ENCODE data around the gene RNF111. TPM values are rescaled to one million over a fixed set of nuclear protein-coding genes. Genes with fewer than 3 reads are reported as not detected.

Gene RNF111
- total and polyA plus RNA-seq, 9 of the 15 experiments (the other 6 are each of a cell fraction or from before 2014, with no cell fraction given): 7.9 to 26.0 (median 14.4) TPM

- TF ChIP-seq, protein P1, sequence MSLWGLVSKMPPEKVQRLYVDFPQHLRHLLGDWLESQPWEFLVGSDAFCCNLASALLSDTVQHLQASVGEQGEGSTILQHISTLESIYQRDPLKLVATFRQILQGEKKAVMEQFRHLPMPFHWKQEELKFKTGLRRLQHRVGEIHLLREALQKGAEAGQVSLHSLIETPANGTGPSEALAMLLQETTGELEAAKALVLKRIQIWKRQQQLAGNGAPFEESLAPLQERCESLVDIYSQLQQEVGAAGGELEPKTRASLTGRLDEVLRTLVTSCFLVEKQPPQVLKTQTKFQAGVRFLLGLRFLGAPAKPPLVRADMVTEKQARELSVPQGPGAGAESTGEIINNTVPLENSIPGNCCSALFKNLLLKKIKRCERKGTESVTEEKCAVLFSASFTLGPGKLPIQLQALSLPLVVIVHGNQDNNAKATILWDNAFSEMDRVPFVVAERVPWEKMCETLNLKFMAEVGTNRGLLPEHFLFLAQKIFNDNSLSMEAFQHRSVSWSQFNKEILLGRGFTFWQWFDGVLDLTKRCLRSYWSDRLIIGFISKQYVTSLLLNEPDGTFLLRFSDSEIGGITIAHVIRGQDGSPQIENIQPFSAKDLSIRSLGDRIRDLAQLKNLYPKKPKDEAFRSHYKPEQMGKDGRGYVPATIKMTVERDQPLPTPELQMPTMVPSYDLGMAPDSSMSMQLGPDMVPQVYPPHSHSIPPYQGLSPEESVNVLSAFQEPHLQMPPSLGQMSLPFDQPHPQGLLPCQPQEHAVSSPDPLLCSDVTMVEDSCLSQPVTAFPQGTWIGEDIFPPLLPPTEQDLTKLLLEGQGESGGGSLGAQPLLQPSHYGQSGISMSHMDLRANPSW (CRISPR knock-in tag; IDR thresholded peaks at IDR 0.05): no peak
- TF ChIP-seq CC2D1A (IDR thresholded peaks at IDR 0.05) (peak; percentile 47; the same call in 1 of the 2 replicates), ZNF3 (CRISPR knock-in tag; IDR thresholded peaks at IDR 0.05) (no peak), TFAM (CRISPR knock-in tag; conservative IDR thresholded peaks at IDR 0.05) (no peak), HDAC3 (IDR thresholded peaks at IDR 0.05; ENCODE audit: borderline replicate concordance, partially characterized antibody) (peak; percentile 33), ZEB2 (IDR thresholded peaks at IDR 0.05) (peak; percentile 20; the same call in 1 of the 2 replicates), PKNOX1 (IDR thresholded peaks at IDR 0.05) (0 out of 2 replicates have a peak, but pooled peaks have one; percentile 19), DPF2 (IDR thresholded peaks at IDR 0.05) (peak; percentile 72), YY1 (IDR thresholded peaks at IDR 0.05; ENCODE audit: borderline replicate concordance in 1 of 3, control insufficient read depth in 1 of 3, extremely low read depth in 1 of 3, insufficient read depth in 3 of 3, insufficient read length in 1 of 3, insufficient replicate concordance in 2 of 3, low read depth in 1 of 3, low read length in 2 of 3) (peak in 1 of 3 experiments; percentile 12), E2F8 (IDR thresholded peaks at IDR 0.05; ENCODE audit: low read depth, partially characterized antibody) (peak; percentile 44), SP1 (CRISPR knock-in tag; IDR thresholded peaks at IDR 0.05) (no peak), SMARCA4 (IDR thresholded peaks at IDR 0.05) (peak; percentile 74), TRIM28 (IDR thresholded peaks at IDR 0.05) (no peak), ETV5 (CRISPR knock-in tag; IDR thresholded peaks at IDR 0.05; ENCODE audit: low read depth) (peak; percentile 31; the same call in 1 of the 2 replicates), CHD1 (IDR thresholded peaks at IDR 0.05; ENCODE audit: low read length) (peak; percentile 37), ZBTB7A (IDR thresholded peaks at IDR 0.05; ENCODE audit: borderline replicate concordance, control insufficient read depth, low read depth, low read length) (peak; percentile 92), CBX5 (IDR thresholded peaks at IDR 0.05; ENCODE audit: borderline replicate concordance, low read depth) (no peak), MTA2 (IDR thresholded peaks at IDR 0.05; ENCODE audit: low read depth) (peak; percentile 19; the same call in 1 of the 2 replicates), TFAP4 (CRISPR knock-in tag; IDR thresholded peaks at IDR 0.05; ENCODE audit: borderline replicate concordance) (peak; percentile 59), TRIM24 (IDR thresholded peaks at IDR 0.05) (0 out of 4 replicates have a peak, but pooled peaks of 1 of the 2 experiments have one; percentile 21), RBFOX2 (IDR thresholded peaks at IDR 0.05; ENCODE audit: low read depth, low read length) (peak; percentile 33)
These were observed 733 bp downstream of the RNF111 start (continued) for GRCh38 chr15:58988006-58988785.

All from K562 (cell line).